DMS53 treated with DMSO at 0.1 percent for 48 hours (cell line): ENCODE measurements around the gene DAGLB.
"Not testable (repeated sequence)": the region's sequence is repeated elsewhere in the genome, so short reads cannot be mapped to it uniquely, and the experiment has no call there.

Experiments used
- DNase-seq: peaks from one replicate; lab custom pipeline; 2025; ENCODE audit not compliant: unreplicated experiment; lab: John Stamatoyannopoulos, UW

The DAGLB gene

DNA sequence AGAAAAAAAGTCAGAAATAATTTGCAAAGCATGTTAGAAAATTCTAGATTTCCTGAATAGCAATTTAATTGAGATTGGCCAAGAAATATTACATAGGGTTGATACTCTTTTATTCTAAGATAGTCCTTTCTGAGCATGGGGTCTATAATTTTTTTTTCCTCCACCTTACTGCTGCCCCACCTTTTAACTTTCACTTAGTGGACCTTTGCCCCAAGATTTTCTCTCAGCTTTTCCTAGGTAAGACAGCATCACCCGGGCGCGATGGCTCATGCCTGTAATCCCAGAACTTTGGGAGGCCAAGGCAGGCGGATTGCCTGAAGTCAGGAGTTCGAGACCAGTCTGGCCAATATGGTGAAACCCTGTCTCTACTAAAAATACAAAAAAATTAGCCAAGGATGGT lies 69.2 kb downstream of the DAGLB start:
- DNase-seq = not testable (repeated sequence)

DNA sequence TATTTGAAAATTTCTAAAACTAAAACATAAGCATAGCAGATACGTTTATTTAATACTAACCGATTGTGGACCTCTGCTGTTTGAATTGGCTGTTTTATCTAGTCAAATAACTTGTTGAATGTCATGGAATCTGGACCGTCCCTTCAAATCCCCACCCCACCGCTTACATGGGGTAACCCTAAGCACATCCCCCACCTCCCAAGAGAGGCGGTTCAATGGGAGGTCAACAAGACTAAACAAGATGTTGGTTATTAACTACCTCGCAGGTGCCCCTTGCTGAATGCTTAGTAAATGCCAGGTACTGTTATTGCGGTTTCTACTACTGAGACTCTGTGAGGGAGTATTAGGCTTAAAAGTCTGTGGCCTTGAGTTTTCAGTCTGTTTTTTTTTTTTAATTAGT lies 70.9 kb downstream of the DAGLB start:
- DNase-seq = no peak

DNA sequence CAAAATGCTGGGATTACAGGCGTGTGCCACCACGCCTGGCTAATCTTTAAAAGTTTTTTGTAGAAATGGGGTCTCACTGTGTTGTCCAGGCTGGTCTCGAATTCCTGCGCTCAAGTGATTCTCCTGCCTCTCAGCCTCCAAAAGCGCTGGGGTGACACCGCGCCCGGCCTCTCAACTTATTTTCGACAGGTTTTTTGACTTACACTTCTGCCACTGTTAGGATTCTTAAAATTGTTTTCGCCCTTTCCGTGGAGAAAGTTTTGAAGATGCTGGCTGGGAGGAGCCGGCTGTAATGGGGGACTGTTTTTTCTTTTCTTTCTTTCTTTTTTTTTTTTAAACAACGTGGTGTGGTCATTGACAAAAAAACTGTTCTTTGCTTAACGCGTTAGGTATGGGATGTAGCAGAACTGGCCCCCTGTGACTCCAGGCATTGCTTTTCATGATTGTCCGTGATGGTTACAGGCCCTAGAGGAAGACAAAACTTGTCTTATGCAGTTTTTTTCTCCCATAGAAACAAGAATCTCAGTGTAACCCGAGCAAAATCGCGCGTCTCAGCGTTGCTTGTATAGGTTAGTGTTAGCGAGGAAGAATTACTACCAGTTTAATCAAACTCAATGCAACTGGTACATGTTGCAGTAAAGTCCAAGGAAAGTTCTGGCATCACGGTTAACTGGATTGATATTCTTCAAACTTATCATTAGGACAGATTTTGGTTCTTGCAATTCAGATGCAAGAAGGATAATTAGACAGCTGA lies 72.2 kb downstream of the DAGLB start:
- DNase-seq = no peak

DNA sequence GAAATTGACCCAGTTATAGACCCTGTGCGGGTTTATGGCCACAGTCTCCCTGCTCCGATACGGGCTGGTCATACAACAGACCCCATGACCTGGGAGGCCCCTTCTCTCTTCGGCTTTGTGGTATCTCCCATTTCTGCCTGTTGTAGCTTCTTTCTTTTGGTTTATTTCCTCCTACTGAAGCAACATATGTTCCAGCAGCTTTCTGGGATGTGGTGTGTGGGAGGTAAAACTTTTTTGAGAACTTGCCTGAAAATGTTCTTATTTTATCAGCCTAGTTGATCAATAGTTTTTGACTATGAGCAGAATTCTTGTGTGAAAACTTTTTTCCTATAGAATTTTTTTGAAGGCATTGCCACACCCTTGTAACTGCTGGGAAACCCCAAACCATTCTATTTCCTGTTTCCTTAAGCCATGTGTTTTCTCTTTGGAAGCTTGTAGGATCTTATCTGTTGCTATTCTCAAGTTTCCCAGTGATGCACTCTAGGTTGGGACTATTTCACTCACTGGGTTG lies 80.0 kb downstream of the DAGLB start:
- DNase-seq = no peak

DNA sequence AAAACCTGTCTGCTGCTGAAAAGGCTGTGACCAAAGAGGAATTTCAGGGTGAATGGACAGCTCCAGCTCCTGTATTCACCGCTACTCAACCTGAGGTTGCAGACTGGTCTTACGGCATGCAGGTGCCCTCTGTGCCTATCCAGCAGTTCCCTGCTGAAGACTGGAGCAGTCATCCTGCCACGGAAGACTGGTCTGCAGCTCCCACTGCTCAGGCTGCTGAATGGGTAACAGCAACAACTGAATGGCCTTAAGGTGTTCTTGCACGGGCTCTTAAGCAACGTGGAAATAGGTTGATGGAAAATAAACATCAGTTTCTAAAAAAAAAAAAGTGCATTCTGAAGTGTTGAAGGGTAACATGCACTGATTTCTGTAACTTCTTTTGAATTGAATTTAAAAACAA lies 82.3 kb downstream of the DAGLB start:
- no peak for DNase-seq

DNA sequence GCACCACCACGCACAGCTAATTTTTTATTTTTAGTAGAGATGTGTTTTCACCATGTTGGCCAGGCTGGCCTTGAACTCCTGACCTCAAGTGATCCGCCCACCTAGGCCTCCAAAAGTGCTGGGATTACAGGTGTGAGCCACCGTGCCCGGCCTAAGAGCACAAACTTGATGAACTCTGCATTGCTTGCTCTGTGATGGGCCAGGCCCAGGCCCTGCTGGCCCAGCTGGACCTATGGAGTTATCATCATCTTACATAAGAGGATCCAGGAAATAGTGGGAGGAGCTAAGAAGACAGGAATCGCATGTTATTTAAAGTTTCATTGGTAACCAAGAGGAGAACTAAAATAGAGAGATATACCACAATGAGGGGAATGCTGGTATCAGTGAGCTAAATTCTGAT lies 86.9 kb downstream of the DAGLB start:
- no peak for DNase-seq

DNA sequence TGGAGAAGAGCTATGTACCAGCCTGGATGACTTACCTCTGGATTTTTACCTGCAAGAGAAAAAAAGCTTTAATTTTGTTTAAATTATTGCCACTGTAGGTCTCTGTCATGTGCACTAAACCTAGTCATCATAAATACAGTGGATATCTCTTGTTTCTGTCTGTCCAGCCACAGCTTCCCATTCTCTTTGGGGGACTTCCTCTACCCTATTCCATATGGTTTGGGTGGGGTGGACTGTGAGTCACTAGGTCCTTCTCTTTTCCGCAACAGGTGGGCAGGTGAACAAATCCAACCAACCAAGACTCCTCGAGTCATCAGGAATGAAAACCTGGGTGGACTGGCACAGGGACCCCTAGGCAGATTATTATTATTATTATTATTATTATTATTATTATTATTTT lies 88.0 kb downstream of the DAGLB start:
- DNase-seq = no peak
